IPS-15b (cell line): ENCODE measurements around the gene IGFL2.
"Not testable (repeated sequence)": the region's sequence is repeated elsewhere in the genome, so short reads cannot be mapped to it uniquely, and the experiment has no call there.

Source experiments
- H3K27me3 ChIP-seq: one replicate; pipeline ENCODE4 v1.6.1; 2013; ENCODE audit warnings: low read length; ENCODE audit not compliant: control insufficient read depth, insufficient read depth
- H3K36me3 ChIP-seq: one replicate; pipeline ENCODE4 v1.6.1; 2013; ENCODE audit warnings: low read length; ENCODE audit not compliant: control insufficient read depth, insufficient read depth
- H3K4me1 ChIP-seq: one replicate; pipeline ENCODE4 v1.6.1; 2013; ENCODE audit warnings: mild to moderate bottlenecking, low read length; ENCODE audit not compliant: control insufficient read depth, insufficient read depth
- H3K4me3 ChIP-seq: one replicate; pipeline ENCODE4 v1.5.1; 2013; ENCODE audit warnings: low read depth, low read length
- H3K9ac ChIP-seq: one replicate; pipeline ENCODE4 v1.6.1; 2013; ENCODE audit warnings: low read depth, mild to moderate bottlenecking, low read length
- H3K9me3 ChIP-seq: one replicate; pipeline ENCODE4 v1.6.1; 2013; ENCODE audit warnings: mild to moderate bottlenecking, low read length; ENCODE audit not compliant: control insufficient read depth, insufficient read depth

The IGFL2 gene

GRCh38 chr19:46205183-46205984 lies 57.3 kb downstream of the IGFL2 start:
- Histone ChIP-seq H3K36me3 (no peaks in the 10 kb centered on the region), H3K27me3 (peaks cover 2% of the 10 kb centered on the region), H3K9ac (no peak overlapping the region), H3K9me3 (no peaks in the 10 kb centered on the region), H3K4me1 (no peaks in the 10 kb centered on the region), H3K4me3 (no peak overlapping the region)

GRCh38 chr19:46206176-46206575 lies 58.1 kb downstream of the IGFL2 start:
- no peaks in the 10 kb centered on the region for H3K36me3 ChIP-seq
- H3K4me1 ChIP-seq = no peaks in the 10 kb centered on the region
- no peak overlapping the region for H3K9ac ChIP-seq
- H3K27me3 ChIP-seq = peaks cover 2% of the 10 kb centered on the region
- H3K4me3 ChIP-seq = no peak overlapping the region
- no peaks in the 10 kb centered on the region for H3K9me3 ChIP-seq

GRCh38 chr19:46206682-46207081 lies 58.6 kb downstream of the IGFL2 start:
- no peaks in the 10 kb centered on the region for H3K4me1 ChIP-seq

GRCh38 chr19:46207858-46208257 lies 59.8 kb downstream of the IGFL2 start:
- H3K4me3 ChIP-seq, H3K9me3 ChIP-seq, H3K27me3 ChIP-seq, H3K4me1 ChIP-seq, H3K9ac ChIP-seq, H3K36me3 ChIP-seq: not testable (repeated sequence)

More at GRCh38 chr19:46206682-46207081, 58.6 kb downstream of the IGFL2 start:
- H3K9me3 ChIP-seq = no peaks in the 10 kb centered on the region
- H3K27me3 ChIP-seq = peaks cover 2% of the 10 kb centered on the region
- H3K4me3 ChIP-seq = no peak overlapping the region
- H3K9ac ChIP-seq = no peak overlapping the region
- H3K36me3 ChIP-seq = no peaks in the 10 kb centered on the region

- Histone ChIP-seq H3K4me3 (no peak overlapping the region), H3K4me1 (no peaks in the 10 kb centered on the region), H3K27me3 (peaks cover 2% of the 10 kb centered on the region), H3K9me3 (no peaks in the 10 kb centered on the region), H3K9ac (no peak overlapping the region), H3K36me3 (no peaks in the 10 kb centered on the region)
Observed at GRCh38 chr19:46209051-46209450, 61.0 kb downstream of the IGFL2 start.

- Histone ChIP-seq H3K4me1 (no peaks in the 10 kb centered on the region), H3K36me3 (no peaks in the 10 kb centered on the region), H3K27me3 (peaks cover 2% of the 10 kb centered on the region), H3K4me3 (no peak overlapping the region), H3K9me3 (no peaks in the 10 kb centered on the region), H3K9ac (no peak overlapping the region)
Observed at GRCh38 chr19:46209472-46209871, 61.4 kb downstream of the IGFL2 start.

- Histone ChIP-seq H3K9me3 (no peaks in the 10 kb centered on the region), H3K9ac (no peak overlapping the region), H3K4me1 (no peaks in the 10 kb centered on the region), H3K36me3 (no peaks in the 10 kb centered on the region), H3K27me3 (peaks cover 2% of the 10 kb centered on the region), H3K4me3 (no peak overlapping the region)
Observed at GRCh38 chr19:46210669-46211068, 62.6 kb downstream of the IGFL2 start.
